Measurements from ENCODE around the gene RACK1. TPM values are rescaled to one million over a fixed set of nuclear protein-coding genes. Genes with fewer than 3 reads are reported as not detected.

The RACK1 gene
- total RNA-seq, 1 experiment from 2014 or later = 2,552 TPM

- Mint-ChIP-seq H3K36me3 (ENCODE audit: insufficient read depth in 1 of 3, low read depth in 3 of 3) (no peaks in the 10 kb centered on the region; a peak in 1 of 7 replicates), H3K9me3 (no peaks in the 10 kb centered on the region; a peak in 1 of 5 replicates), H3K27me3 (ENCODE audit: low read depth) (peaks cover 83% of the 10 kb centered on the region), H3K27ac (peak overlapping the region in 1 of 3 experiments; percentile 65; a peak in 1 of 7 replicates), H3K4me3 (no peak overlapping the region; a peak in 2 of 5 replicates), H3K4me1 (peaks cover 42% of the 10 kb centered on the region in 2 experiments)
- no peak overlapping the region for H3K14ac ChIP-seq (ENCODE audit: insufficient read depth, low read length)
- no peak overlapping the region for H3T11ph ChIP-seq (ENCODE audit: low read length)
- no peak overlapping the region for H2AFZ ChIP-seq (ENCODE audit: low read length)
- H2AK5ac ChIP-seq (ENCODE audit: insufficient read length, low read length) = no peak overlapping the region
- no peak overlapping the region for H2BK12ac ChIP-seq (ENCODE audit: insufficient read length, low read depth, low read length)
- H3K27me3 ChIP-seq (ENCODE audit: insufficient read depth, low read length) = peaks cover under 1% of the 10 kb centered on the region; the same call in 1 of the 2 replicates
- whole genome bisulfite sequencing (ENCODE audit: extremely low coverage, insufficient read length, low lambda C conversion rate) = no CpG with 5 or more reads among the region's 12 CpGs
- no peak overlapping the region for H2BK5ac ChIP-seq (ENCODE audit: insufficient read length, low read length)
- no peaks in the 10 kb centered on the region for H3K79me1 ChIP-seq (ENCODE audit: insufficient read depth, low read depth, low read length, poor library complexity, severe bottlenecking)
- no peaks in the 10 kb centered on the region for H3K9me3 ChIP-seq (ENCODE audit: control insufficient read depth, low read depth, low read length)
- H4K20me1 ChIP-seq (ENCODE audit: control insufficient read depth, insufficient read depth, insufficient read length) = no peaks in the 10 kb centered on the region
- no peak for DNase-seq
- no peak overlapping the region for H2BK20ac ChIP-seq (ENCODE audit: low read depth, low read length, poor library complexity, severe bottlenecking)
- H3K18ac ChIP-seq (ENCODE audit: insufficient read length, low read depth, low read length) = no peak overlapping the region
- no peak for TF ChIP-seq CTCF (conservative IDR thresholded peaks at IDR 0.05)
- H2BK15ac ChIP-seq (ENCODE audit: low read depth, low read length) = no peak overlapping the region
- H3K56ac ChIP-seq (ENCODE audit: insufficient read length, low read depth, low read length) = no peak overlapping the region
- no peak overlapping the region for H3K4me2 ChIP-seq (ENCODE audit: insufficient read depth, insufficient read length, low read length)
- no peak overlapping the region for H4K5ac ChIP-seq (ENCODE audit: insufficient read length, low read depth, low read length)
- no peaks in the 10 kb centered on the region for H3K79me2 ChIP-seq (ENCODE audit: insufficient read depth, low read length)
- H4K8ac ChIP-seq (replicated peaks; ENCODE audit: insufficient read length, low read depth, low read length) = no peak overlapping the region
- no peak overlapping the region for H4K91ac ChIP-seq (ENCODE audit: insufficient read length, low read depth, low read length)
- H3K4me1 ChIP-seq (ENCODE audit: insufficient read depth, low read length) = peaks cover 10% of the 10 kb centered on the region; the same call in 1 of the 2 replicates
- no peaks in the 10 kb centered on the region for H3K23me2 ChIP-seq (ENCODE audit: insufficient read length, low read depth, low read length, poor library complexity, severe bottlenecking)
- H3K9ac ChIP-seq (ENCODE audit: extremely low read depth, insufficient read length, low read length) = no peak overlapping the region
- H2BK120ac ChIP-seq (ENCODE audit: low read depth, low read length, poor library complexity, severe bottlenecking) = no peak overlapping the region
- H3K27ac ChIP-seq (ENCODE audit: insufficient read length, low read depth, low read length) = no peak overlapping the region
- no peak overlapping the region for H3K23ac ChIP-seq (ENCODE audit: insufficient read length, low read depth, low read length)
- H3K4ac ChIP-seq (ENCODE audit: low read depth, low read length) = no peak overlapping the region
Measured at GRCh38 chr5:181198106-181198685, 45.5 kb downstream of the RACK1 start.

All from H9 (cell line).